ELR (cell line): ENCODE results near the gene DUSP22.
"Not testable (repeated sequence)": the region's sequence is repeated elsewhere in the genome, so short reads cannot be mapped to it uniquely, and the experiment has no call there.

Experiments used
- DNase-seq: peaks from one replicate; pipeline ENCODE4 v3.0.0-alpha.2; 2015; ENCODE audit warnings: low read depth

DUSP22 gene

DNA sequence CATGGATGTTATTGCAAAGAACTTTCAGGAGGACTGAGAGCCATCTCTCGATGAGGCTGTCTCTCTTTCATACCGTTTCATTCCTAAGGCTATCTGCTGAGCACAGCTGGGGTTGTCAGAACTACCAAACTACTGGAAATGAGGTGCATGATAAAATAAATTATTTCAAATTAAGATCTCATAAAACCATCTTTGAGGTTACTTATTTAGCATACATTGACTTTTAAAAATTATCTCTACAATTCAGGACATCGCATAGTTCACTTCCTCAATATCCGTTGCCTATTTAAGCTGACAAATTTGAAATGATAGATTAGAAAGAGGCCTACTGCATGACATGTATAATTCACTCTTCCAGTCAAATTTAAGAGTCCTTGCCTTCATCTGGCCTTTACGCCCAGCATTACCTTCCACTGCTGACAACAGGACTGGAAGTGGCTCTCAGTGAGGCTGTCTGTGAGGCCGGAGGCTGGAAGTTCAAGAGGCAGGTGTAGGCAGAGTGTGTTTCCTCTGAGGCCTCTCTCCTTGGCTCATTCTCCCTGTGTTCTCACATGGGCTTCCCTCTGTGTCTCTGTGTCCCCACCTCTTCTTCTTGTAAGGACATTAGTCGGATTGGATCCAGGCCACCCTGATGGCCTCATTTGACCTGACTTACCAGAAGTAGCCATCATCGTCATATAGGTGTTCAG, 12.8 kb upstream of the DUSP22 start:
- no peak for DNase-seq

DNA sequence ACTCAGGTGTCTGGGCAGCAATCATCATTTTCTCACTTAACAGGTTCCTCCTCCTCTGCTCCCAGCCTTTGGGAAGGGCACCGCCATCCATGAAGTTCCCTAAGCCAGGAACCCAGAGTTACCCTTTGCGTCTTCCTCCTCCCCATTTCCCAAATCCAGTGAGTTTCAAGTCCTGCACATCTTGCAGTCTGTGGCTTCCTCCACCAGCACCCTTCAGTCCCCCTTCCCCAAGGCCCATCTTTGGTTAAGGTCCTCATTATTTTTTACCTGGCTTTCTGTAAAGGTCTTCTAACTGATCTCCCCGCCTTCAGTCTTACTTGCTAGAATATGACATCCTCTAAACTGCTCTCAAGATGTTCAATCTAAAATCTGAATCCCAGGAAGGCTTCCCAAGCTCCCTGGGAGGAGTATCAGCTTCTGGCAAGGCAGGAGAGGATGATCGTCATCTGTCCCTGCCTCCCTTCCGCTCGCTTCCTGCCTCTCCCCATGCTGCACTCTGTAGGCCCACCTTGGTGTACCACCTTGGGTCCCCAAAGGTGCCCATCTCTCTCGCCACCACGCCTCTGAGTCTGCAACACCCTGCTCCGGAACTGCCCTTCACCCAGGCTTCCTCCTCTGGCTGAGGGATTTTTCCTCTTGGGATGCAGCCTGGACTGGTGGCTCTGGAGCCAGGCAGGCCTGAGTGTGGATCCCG, 11.4 kb upstream of the DUSP22 start:
- DNase-seq: no peak

DNA sequence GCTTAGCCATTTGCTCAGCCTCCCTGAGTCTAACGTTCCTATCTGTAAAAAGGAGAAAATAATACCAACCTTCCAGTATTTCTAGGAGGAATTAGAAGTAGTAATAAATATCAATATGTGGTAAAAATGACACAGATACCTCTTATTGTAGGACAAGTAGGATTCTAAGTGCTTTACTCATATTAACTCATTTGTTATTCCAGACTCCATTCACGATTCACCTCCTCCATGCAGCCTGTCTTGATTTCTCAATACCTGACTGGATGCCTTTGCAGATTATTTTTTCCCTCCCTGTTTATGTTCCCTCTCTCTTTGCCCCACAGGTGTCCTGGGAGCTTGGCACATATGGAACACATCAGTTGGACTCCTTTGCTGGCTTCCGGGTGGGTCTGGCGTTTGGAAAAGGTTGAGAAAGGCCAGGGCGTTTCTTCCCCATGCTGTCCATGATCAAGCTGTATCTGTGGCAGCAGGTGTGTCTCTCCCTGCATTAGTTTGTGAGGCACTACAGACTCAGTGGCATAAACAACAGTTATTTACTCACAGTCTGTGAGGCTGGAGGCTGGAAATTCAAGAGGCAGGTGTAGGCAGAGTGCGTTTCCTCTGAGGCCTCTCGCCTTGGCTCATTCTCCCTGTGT, 10.7 kb upstream of the DUSP22 start:
- no peak for DNase-seq

DNA sequence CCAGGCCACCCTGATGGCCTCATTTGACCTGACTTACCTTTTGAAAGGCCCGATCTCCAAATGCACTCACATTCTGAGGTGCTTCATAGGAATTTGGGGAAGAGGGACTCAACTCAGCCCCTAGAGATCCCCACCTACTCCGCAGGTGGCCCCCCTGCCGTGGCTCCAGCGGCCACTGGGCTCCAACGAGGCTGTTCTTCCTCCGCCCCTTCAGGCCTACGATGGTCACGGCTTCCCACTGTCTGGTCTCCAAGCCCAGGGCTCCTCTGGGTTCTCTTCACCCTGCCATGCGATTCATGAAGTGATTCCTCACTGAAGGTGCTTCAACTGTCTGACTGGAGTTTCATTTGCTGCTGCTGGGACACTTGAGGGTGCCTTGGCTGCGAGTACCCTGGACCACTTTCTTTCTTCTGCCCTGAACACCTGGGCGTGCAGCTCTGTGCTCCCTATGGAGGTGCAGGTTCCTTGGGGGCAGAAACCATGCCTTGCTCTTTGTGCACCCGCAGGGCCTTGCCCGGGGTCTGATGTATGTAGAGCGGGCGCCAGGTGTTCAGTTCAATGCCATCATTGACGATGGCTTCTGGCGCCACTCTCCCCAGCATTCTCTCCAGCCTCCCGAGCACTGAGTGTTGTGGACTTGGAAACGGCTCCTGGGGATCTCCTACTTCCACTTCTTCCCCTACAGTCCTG, 10.0 kb upstream of the DUSP22 start:
- no peak for DNase-seq

DNA sequence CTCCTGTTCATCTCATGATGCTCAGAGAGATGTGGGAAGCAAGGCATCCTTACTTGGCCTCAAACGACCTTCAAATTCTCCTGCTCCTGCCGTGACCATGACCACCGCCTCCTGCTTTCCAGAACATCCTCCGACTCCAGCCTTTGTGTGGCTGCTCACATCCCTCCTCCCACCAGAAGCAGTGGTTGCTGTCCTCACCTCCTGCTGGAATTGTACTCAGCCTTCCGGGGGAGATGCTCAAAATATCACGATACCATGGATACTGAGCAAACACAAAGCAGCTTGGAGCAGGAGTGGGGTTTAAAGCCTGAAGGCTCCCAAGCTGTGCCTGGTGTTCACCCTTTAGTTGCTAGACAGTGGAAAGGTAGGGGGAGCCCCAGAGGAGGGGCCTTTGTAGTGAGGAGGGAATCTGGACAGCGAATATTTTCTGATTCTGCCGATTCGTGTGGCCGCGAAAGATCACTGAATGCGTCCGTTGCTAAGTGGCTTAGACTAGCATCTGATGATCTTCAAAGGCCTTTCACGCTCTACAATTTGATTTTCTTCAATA, 9.3 kb upstream of the DUSP22 start:
- DNase-seq: no peak

DNA sequence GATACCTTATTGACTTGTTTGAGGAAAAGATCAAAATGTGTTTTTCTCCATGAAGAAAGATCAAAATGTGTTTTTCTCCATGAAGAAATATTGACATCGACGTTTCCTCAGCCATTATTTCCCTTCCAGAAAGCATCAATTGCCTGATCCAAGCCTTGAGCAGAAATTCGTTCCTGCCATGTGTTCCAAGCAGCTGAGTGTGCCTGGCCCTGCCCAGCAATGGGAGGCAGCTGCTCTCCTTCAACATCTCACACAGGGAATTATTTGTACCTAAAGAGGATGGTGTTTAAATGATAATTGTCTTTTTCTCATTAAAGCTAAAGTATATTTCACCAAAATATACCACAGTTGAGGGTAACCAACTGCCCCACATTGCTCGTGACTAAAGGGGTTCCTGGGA, 7.8 kb upstream of the DUSP22 start:
- no peak for DNase-seq

DNA sequence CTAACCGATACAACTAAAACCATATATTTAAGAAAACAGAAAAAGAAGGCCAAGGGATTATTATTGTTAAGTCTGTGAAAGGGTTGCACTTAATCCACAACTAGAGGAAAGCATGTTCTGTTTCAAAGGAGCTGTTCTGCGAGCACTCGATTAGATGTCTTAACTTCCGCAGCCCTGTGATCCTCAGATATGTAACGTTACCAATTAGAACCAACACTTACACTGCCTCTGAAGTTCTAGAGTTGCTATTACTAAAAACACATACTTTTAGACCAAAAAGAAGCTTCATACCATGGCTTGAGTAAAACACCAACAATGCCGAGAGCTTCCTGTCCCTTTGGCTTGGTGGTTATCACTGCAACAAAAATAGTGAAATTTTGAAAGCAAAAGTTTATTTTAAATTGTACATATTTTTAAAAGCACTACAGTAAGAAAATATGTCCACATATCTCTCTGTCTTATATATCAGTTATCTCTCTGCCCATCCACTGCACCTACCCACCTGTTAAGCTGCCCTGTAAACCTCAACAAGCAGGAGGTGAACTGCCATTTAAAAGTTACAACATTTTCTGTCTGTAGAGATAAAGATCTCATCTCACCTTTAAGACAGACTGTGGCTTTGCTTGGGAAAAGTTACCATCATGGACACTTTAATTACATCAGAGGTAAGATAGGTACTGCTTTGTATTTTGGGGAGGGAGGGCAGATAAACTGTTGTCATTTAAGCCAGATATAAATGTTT, 7.1 kb upstream of the DUSP22 start:
- no peak for DNase-seq

DNA sequence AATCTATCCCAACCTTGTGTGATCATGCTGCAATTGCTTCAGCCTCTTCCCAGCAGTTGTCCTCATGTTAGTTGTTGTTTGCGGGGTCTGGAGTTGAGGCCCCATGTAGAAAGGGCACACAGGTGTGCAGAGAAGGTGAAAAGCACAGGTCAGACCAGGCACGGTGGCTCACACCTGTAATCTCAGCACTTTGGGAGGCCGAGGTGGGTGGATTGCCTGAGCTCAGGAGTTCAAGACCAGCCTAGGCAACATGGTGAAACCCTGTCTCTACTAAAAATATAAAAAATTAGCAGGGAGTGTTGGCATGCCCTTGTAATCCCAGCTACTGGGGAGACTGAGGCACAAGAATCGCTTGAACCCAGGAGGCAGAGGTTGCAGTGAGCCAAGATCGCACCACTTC, 6.4 kb upstream of the DUSP22 start:
- not testable (repeated sequence) for DNase-seq

DNA sequence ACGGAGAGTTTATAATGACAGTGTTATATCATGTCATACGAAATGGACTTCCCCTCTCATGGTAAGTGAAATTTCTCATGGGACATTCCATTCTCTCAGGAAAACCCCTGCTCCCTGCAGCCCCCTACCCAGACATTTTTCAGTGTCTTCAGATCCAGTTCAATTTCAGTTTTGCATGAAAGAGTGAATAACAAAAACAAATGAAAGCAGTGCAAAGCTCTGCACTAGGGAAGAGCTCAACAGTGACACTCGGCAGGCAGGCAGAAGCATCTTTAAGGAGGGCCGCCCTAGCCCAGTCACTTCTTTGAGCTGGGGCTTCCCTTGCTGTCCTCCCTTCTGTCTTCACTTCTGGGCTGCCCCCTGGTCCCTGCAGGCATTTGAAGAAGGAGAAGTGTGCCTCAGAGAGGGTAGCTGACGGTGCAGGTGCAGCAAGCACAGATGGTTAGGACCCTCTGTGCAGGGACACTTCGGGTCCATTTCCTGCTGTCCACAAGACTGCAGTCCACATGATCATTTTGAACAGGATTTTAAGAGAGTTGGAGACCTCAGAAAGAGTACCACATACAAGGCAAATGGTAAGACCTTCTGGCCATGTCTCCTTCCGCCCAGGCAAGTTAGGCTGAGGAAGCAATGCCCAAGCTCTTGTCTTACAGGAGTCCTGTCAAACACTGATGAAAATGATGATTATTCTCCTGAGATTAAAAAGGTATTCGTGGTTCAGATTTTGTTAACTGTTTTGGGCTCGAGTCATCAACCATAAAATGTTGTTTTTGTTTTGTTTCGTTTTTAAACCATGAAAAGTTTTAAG, 5.4 kb upstream of the DUSP22 start:
- no peak for DNase-seq

DNA sequence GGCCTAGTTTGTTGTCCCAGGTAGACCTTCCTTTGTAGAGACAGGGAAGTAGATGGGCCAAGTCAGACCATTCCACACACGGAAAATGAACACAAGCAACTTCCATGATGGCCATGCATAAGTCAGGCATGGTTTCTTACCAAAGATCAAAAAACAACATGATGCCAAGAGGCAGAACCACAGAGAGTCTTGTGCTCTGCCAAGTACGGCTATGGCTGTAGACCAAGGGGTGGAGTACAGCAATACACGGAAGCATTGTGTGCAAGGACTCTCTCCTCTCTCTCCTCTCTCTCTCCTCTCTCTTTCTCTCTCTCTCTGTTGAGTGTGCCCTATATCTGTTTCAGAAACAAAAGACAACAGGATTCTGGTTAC, 4.8 kb upstream of the DUSP22 start:
- no peak for DNase-seq

DNA sequence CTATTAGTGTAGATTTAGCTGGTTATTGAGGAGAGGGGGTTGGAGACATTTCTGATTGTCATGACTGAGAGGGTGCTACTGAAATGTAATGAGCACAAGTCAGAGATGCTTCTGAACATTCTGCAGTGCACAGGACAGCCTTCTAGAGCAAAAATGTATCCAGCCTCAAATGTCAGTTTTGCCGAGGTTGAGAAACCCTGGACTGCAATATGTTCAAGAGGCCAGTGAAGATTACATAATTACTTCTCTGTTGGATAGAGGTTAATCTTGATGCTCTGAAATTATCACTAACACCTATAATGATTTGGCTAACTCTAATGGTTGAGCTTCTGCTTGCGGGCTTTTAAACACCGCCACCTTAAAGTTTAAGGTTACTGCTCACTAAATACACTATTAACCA, 3.4 kb upstream of the DUSP22 start:
- no peak for DNase-seq

DNA sequence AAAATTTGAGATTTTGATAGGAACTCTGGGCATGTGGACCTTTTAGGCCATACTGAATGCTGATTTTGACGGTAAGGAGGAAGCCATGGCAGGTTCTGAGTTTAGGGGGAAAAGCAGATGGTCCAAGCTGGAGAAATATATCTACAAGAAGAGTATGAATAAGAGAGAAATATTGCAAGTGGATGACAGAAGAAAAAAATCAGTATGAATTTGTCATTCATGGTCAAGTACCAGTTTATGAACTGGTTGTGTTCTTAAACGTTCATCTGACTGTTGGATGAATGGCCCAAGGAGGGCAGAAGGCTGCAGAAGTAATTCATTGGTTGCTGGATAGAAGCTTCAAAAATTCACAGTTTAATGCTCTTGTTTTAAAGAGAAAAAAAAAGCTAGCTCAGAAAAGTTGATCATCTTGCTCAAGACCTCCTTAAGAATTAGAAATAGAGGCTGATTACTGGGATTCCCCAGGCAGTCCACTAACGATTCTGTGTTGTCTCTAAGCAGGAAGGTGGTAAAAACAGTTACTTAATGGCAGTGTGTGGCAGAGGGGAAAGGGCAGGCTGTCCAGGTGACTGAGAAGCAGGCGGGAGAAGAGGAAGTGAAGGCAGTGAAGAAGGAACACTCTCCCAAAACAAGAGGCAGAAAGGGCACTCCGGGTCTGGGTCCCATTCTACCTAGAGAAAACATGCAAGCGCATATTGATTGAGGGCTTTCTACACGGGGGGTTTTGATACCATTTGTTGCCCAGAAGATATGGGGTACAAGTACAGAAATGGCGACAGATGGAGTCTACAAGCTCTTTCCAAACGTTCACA, 2.0 kb upstream of the DUSP22 start:
- no peak for DNase-seq

DNA sequence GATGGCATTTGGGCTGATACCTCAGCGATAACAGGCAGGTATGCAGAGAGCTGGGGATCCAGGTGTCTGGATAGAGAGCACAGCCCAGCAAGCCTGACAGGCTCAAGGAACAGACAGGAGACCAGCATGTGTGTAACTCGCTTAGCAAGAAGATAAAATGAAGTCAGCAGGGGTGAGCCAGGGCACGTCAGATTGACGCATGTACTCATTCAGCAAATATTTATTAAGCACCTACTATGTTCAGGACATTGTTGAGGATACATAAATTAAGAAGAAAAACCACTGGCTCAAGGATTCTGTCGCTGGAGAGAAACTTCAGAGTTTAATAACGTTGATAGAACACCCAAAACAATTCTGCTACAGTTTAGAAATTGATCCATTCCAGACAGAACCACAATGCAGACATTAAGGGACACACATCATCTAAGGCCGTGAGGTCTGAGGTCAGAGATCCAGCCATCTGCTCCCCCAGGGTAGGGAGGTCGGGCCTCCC, 1.0 kb upstream of the DUSP22 start:
- DNase-seq: peak; percentile 32

DNA sequence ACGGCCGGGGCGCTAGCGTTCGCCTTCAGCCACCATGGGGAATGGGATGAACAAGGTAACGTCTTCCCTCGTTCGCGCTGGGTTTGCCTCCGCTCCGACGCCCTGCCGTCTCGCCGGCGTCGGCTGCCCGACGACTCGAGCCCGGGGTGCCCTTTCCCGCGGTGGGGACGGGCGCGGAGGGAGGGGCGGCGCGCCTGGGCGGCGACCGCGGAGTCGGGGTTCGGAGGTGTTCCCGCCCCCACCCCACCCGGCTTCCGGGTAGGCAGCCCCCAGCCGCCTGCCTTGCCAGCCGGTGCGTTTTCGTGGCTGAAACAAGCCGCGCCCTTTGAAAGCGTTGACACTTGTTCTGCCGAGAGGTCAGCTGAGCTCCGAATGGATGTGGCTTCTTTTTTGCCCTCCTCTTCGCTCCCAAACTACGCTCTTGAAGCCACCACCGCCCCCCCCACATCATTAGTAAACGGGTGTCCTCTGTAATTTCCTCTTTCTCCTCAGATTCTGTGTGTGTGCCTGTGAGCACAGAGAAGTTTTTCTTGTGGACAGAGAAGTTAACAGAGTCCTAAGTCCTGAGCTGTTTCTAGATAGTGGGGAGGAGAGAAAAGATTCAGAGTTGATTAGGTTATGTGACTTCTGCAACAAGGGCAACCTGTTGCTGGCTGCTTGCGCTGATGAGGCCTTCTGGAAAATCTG, 362 bp downstream of the DUSP22 start:
- peak; percentile 54 for DNase-seq

DNA sequence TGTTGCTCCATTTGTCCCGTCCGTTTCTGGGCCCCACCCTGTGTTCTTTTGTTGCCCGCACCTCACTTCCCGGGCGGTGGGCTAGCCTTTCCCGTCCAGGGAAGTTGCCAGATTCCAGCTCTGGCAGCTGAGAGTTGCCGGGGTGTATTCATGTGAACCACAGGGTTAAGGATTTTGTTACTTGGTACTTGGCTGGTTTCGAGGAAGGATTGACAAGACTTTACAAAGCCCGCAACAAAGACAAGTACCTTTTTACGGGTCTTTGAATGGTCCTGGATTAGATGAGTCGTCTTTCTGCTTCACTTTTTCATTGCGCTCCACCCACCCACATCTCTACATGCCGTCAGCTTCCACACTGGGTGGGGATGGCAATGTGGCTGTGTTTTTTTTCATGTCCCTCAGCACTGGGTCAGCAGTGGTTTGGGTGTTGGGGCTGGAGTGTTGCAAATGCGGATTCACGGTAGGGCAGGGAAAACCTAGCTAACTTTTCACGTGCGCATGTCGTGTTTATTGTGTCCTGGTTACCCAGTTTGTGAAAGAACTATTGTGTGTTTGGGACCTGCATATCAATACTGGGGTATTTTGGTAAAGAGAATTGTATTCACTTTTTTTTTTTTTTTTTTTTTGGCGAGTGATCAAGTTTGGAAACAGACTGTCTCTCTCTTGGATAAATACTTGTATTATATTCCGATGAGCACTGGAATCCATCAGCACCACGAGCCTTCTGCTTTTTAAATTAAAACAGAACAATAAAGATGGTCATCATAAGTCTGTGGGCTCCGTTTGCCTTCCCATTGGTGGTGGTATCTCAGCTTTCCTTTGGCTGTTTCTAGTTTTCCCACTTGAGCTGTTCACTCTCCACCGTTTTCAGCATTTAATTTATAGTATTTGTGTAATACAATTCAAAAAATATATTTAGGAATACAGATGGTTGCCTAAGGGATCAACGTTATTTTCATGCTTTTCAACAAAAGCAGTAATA, 1.2 kb downstream of the DUSP22 start:
- DNase-seq: peak; percentile 21

DNA sequence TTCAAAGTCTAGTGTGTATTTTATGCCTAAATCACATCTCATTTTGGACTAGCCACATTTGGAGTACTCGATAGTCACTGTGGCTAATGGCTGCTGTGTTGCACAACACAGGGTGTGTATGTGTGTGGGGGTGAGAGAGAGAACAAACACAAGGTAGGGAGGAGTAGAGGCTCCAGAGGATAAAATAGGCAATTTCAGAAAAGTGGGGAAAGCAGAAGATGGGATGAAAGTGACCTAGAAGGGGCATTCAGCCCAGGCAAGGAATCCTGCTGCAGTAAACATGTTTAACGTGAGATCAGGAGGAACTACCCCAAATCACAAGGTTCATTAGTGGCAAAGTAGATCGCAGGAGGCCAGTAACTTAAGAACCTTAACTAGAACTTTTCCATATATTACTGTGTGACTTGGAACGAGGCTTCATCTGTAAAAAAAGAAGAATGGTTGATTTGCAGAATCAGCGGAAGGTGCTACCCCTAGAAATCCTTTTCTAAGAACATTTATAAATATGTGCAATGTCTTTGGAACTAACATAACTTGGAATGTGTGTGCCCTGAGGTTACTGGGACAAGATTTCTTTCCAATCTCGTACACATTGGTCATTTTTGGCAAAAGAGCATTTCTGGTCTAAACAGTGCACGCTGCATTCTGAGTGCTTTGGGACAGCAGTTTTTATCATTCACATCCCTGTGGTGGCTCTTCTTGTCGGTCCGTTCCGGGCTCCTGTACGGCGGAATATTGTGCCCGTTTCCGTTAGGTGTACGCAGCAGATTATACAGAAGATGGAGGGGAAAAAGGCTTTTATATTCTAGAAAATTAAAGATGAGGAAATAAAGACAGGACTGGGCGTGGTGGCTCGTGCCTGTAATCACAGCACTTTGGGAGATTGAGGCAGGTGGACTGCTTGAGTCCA, 2.6 kb downstream of the DUSP22 start:
- DNase-seq: no peak
